ES-I3 (cell line): Measurements from ENCODE around the gene INTS14.
"Not testable (repeated sequence)": the region's sequence is repeated elsewhere in the genome, so short reads cannot be mapped to it uniquely, and the experiment has no call there.

Experiments
- H3K36me3 ChIP-seq: 2 replicates; pipeline ENCODE4 v1.6.1; 2013; ENCODE audit warnings: mild to moderate bottlenecking, low read length, control low read depth, moderate library complexity; ENCODE audit not compliant: insufficient read depth
- H3K4me1 ChIP-seq: 2 replicates; pipeline ENCODE4 v1.6.1; 2013; ENCODE audit warnings: mild to moderate bottlenecking, control low read depth, low read length; ENCODE audit not compliant: insufficient read depth
- H3K9ac ChIP-seq: 2 replicates; pipeline ENCODE4 v1.6.1; 2013; ENCODE audit warnings: low read depth, mild to moderate bottlenecking, low read length, moderate library complexity
- H3K9me3 ChIP-seq: 2 replicates; pipeline ENCODE4 v1.6.1; 2013; ENCODE audit warnings: mild to moderate bottlenecking, low read length, moderate library complexity; ENCODE audit not compliant: control insufficient read depth, insufficient read depth

The INTS14 gene

DNA sequence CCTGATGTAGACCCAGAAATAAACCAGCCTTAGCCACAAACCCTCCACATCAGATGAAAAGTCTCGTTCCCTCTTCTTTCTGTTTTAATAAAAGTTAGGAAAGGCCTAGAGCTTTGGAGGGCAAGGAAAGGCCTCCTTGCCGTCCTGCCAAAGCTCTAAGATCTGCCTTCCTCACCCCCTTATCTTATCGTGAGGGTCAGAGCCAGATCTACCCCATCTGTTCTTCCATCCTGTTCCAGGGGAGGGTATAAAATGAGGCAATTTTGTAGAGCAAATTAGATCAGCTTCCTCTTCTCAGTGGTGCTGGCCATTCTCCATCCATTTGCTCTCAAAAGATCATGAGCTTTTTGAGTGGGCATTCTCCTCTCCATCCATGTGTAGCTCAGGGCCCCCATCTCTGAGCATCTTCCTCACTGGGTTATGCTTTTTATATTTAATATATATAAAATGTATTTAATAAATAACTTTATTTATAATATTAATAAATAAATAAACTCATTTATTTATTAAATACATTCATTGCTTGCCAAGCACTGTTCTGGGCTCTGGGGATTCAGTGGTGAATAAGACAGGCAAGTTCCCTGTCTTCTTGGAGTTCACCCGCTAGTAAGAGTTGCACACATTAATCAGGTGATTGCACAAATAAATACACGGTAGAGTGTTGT is 8.8 kb upstream of the INTS14 start:
- no peak overlapping the region for H3K9ac ChIP-seq
- no peaks in the 10 kb centered on the region for H3K36me3 ChIP-seq
- peaks cover 10% of the 10 kb centered on the region; the same call in 1 of the 2 replicates for H3K4me1 ChIP-seq
- H3K9me3 ChIP-seq = no peaks in the 10 kb centered on the region

DNA sequence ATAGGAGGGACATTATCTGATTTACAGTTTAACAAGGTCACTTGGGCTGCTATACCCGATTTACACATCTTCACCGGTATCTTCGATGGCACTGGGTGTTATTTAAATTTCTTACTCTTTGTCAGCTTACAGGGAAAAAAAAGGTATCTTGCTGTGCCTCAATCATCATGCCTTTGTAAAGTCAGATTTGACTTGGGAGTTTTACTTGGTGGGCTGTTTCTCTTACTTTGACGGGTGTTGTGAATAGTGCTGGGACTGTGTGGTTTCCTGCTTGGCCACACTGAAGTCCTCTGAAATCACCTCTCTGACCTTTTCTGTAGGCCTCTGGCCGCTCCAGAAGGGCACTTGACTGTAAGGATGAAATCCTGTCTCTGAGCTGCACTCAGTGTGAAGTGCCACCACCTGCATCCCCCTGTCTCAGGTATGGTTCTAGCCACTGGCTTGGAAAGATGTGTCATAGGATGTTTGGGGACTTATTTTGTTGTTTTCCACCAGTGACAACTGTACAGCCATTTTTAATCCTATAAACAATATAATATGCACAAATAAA is 7.7 kb upstream of the INTS14 start:
- no peak overlapping the region for H3K9ac ChIP-seq
- H3K36me3 ChIP-seq = no peaks in the 10 kb centered on the region

DNA sequence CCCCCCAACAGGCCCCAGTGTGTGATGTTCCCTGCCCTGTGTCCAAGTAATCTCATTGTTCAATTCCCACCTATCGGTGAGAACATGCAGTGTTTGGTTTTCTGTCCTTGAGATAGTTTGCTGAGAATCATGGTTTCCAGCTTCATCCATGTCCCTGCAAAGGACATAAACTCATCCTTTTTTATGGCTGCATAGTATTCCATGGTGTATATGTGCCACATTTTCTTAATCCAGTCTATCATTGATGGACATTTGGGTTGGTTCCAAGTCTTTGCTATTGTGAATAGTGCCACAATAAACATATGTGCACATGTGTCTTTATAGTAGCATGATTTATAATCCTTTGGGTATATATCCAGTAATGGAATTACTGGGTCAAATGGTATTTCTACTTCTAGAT is 5.0 kb upstream of the INTS14 start:
- H3K9me3 ChIP-seq, H3K36me3 ChIP-seq, H3K9ac ChIP-seq: not testable (repeated sequence)
- peaks cover 22% of the 10 kb centered on the region for H3K4me1 ChIP-seq

More for the DNA sequence above, 7.7 kb upstream of the INTS14 start:
- Histone ChIP-seq H3K4me1 (peaks cover 10% of the 10 kb centered on the region; the same call in 1 of the 2 replicates), H3K9me3 (no peaks in the 10 kb centered on the region)

DNA sequence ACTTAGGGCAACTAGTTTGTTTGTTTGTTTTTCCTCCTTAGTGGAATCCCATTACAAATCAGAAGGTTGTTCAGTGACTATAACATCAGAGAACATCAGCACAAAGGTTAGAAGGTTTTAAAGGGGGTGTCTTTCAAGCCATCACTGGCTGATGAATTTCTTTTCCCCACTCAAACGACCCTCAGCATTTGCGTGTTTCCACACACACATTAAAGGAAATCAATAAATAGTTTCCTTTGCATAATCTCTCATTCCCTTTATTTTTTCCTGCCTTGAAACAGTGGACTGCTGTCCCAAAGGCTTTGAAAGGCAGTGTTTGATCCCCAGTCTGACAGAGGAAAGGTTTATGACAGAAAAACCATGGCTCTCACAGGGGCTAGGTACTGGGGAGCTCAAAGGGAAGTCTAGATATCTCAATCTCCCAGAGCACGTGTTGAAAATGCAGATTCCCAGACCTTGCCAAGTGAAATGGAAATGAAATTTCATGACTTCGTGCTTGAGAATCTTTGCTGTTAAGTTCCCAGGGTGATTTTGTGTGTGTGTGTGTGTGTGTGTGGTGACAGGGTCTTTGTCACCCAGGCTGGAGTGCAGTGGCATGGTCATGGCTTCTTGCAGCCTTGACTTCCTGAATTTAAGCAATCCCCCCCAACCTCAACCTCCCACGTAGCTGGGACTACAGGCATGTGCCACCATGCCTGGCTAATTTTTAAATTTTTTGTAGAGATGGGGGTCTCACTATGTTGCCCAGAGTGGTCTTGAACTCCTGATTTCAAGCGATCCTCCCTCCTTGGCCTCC is 2.2 kb upstream of the INTS14 start:
- Histone ChIP-seq H3K4me1 (peaks cover 15% of the 10 kb centered on the region), H3K36me3 (no peaks in the 10 kb centered on the region), H3K9me3 (no peaks in the 10 kb centered on the region), H3K9ac (no peak overlapping the region)

DNA sequence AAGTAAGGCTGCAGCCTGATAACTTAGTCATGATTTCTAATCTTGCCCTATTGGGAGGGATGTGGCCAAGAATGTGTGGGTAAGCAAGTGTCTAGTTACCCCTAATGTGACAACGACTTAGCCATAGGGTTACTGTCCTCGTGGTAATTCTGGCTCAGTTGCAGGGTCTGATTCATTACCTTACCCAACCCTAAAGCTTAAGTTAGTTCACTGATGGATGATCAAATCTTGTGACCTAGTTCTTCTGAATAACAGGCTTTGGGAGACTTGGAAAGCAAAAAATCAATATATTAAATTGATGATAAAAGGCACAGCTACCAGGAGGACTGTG is 1.6 kb upstream of the INTS14 start:
- Histone ChIP-seq H3K4me1 (peaks cover 15% of the 10 kb centered on the region), H3K9ac (no peak overlapping the region), H3K9me3 (no peaks in the 10 kb centered on the region), H3K36me3 (no peaks in the 10 kb centered on the region)

DNA sequence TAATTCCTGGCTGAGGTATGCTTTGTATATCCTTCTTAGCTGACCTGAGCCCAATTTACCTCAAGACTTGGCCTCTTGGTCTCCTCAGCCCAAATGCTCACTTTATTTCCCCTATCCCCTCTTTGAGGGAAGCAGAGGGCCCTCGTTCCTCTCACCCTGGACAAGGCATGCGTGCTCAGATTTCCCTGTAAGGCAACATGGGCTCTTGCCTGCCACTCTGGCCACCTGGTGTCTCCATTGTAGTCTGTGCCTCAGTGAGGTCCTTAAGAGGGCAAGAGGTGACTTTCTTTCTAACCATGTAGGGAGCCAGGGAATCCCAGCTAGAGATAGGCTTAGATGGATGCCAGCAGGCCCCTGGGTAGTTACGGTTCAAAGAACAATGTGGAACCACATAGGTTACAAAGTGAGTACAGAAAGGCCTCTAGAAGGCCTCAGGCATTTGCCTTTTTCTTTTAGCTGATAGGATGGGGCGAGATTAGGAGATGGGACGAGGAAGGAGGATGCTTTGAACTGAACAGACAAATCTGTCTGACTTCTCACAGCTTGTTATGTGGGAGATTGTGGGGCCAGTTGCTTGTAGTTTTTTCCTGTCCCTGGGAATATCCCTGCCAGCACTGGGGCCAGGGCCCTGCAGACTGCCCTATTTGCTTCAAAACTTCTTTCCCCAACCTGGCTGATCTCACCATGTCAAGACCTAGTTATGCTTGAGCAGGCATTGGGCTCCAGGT is 1.1 kb upstream of the INTS14 start:
- Histone ChIP-seq H3K4me1 (peaks cover 15% of the 10 kb centered on the region), H3K9ac (peak overlapping the region; percentile 95), H3K9me3 (no peaks in the 10 kb centered on the region), H3K36me3 (no peaks in the 10 kb centered on the region)

DNA sequence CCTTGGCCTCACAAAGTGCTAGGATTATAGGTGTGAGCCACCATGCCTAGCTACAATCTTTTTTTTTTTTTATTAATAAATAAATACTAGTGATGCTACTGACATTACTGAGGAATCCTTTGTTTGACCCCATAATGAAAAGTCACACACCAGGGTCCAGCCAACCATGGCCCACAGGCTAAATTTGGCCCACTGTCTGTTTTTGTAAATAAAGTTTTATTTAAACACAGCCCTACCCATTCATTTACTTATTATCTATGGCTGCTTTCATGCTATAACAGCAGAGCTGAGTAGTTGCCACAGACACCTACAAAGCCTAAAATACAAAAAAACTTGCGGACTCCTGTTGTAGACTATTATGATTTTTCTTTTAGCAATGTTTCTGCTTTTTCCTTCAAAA is 7.4 kb downstream of the INTS14 start:
- H3K9ac ChIP-seq = no peak overlapping the region
- no peaks in the 10 kb centered on the region; the same call in 1 of the 2 replicates for H3K36me3 ChIP-seq
- no peaks in the 10 kb centered on the region for H3K4me1 ChIP-seq
- no peaks in the 10 kb centered on the region for H3K9me3 ChIP-seq

DNA sequence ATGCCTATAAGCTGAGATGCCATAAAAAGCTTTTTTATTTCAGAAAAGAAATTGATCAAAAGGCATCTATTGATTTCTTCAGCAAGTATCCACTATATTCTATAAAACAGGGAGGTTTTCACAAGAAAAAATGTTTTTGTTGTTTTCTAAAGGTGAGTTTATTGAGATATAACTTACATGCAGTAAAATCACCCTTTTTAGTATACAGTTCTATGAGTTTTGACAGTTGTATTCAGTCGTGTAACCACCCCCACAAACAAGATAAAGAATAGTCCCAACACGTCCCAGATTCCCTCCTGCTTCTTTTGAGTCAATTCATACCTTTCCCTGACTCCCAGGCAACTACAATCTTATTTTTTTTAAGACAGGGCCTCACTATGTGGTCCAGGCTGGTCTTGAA is 7.8 kb downstream of the INTS14 start:
- no peaks in the 10 kb centered on the region for H3K4me1 ChIP-seq
- no peaks in the 10 kb centered on the region for H3K9me3 ChIP-seq
- H3K36me3 ChIP-seq = no peaks in the 10 kb centered on the region; the same call in 1 of the 2 replicates
- H3K9ac ChIP-seq = no peak overlapping the region

DNA sequence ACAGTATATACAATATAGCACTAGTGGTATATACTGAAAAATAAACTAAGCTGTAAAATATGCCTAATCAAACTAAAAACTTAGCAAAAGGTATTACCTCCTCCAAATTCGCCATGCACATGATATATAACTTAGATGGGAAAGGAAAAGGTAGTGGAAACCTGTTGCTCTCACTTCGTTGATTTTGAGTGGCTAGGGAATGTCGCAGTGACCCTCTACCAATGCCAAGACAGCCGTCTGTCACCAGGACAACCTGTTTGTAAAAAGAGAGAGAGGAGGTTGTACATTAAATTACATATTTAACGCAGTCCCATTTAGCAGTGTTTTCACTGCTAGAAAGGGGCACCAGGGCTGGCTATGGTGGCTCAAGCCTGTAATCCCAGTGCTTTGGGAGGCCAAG is 11.3 kb downstream of the INTS14 start:
- no peaks in the 10 kb centered on the region for H3K4me1 ChIP-seq
- no peaks in the 10 kb centered on the region for H3K9me3 ChIP-seq
- peaks cover 4% of the 10 kb centered on the region for H3K36me3 ChIP-seq
- H3K9ac ChIP-seq = no peak overlapping the region

DNA sequence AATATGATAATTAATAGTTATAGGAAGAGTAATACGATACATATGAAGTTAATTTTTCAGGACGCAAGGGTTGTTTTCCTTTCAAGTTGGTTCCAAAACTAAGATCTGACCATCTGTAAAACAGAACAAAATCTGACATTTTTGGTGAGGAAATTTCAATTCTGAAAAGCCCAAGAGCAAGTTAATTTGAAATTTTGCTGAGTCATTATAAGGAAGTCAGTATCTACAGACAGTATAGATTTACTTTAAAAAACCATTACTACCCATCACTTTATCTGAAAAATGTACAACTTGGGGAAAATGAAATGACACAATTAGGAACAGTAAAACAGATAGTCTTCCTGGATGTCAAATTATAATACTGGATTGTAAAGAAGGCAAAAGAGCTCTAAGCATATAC is 12.5 kb downstream of the INTS14 start:
- H3K36me3 ChIP-seq = peaks cover 4% of the 10 kb centered on the region
- no peaks in the 10 kb centered on the region for H3K4me1 ChIP-seq
- no peak overlapping the region for H3K9ac ChIP-seq

DNA sequence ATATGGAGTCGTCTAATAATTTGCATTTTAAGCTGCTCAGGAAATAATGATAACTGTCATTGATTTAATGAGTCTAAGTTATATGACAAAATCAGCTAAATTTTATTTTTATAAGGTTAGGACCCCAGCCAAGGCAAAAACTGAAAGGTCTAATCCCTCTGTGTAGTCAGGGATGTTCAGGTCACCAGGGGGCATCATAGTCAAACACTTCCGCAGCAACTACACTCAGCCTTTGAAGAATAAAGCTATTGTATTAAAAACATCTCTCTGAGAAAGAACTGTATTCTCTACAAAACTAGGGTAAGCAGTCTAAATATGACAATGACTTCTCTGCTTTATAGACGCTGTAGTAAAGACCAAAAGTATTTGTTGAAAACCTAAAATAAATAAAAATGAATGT is 15.0 kb downstream of the INTS14 start:
- no peaks in the 10 kb centered on the region for H3K9me3 ChIP-seq
- H3K36me3 ChIP-seq = peaks cover 4% of the 10 kb centered on the region
- no peak overlapping the region for H3K9ac ChIP-seq
- no peaks in the 10 kb centered on the region for H3K4me1 ChIP-seq

More for the DNA sequence above, 12.5 kb downstream of the INTS14 start:
- H3K9me3 ChIP-seq = no peaks in the 10 kb centered on the region

DNA sequence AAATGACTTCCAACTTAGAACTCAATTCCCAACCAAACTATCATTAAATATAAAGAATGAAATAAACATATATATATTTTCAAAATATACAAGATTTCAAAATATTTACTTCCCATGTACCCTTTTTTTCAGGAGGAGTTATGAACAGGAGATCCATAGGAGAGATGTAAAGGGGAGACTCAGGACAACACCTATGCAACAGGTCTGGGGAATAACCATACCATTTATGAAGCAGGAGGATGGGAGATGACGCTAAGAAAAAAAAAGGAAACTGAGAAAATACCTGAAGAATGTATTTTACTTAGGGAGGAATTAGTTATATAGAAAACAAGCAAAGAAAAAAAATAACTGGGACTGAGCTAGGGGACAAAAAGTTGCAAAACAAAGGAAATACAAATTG is 23.8 kb downstream of the INTS14 start:
- no peaks in the 10 kb centered on the region for H3K9me3 ChIP-seq
- no peak overlapping the region for H3K9ac ChIP-seq
- no peaks in the 10 kb centered on the region for H3K4me1 ChIP-seq
- peaks cover 15% of the 10 kb centered on the region for H3K36me3 ChIP-seq

DNA sequence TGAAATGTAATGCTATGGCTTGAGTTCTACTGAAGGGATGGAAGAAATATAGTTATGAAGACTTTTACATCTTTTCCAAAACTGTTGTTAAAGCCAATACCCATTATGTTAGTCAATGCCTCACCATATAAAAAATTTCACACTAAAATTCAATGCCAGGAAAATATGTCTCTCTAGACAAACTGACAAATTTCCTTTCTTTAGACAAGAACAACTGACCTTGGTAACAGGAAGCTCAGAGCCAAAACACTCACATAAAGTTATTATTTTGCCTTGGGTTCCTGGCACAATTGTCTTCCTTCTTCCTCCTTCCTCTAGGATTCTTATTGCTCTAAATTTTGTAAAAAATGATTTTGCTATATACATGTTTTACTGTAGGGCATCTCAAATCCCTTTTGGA is 26.7 kb downstream of the INTS14 start:
- no peak overlapping the region for H3K9ac ChIP-seq
- H3K4me1 ChIP-seq = peaks cover 7% of the 10 kb centered on the region
- no peaks in the 10 kb centered on the region for H3K9me3 ChIP-seq
- H3K36me3 ChIP-seq = peaks cover 6% of the 10 kb centered on the region; the same call in 1 of the 2 replicates

DNA sequence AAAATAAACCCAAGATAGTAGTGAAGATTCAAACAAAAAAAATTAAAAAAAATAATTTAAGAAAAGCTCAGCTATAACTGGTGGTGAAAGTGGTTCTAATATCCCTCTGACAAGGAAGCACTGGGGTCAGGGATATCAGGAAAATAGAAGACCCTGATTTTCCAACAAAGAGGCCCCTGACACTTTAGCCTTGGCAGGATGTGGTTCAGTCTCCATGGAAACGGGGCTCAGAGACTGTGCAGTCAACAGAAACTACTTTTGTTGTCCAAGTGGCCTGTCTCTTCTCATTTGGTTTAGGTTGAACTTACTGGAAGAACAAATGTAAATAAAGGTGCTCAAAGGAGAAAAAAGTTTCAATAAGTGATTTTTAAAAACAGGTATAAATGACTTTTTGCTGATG is 27.2 kb downstream of the INTS14 start:
- H3K9me3 ChIP-seq = no peaks in the 10 kb centered on the region
- peaks cover 12% of the 10 kb centered on the region for H3K4me1 ChIP-seq
- no peak overlapping the region for H3K9ac ChIP-seq
- peaks cover 2% of the 10 kb centered on the region; the same call in 1 of the 2 replicates for H3K36me3 ChIP-seq
